SU-DHL-6 (cell line): ENCODE results near the gene ZBTB37.

Experiments
- CTCF ChIP-seq: fragments of 200-600 bp; sonication (generic); IDR thresholded peaks from one replicate; pipeline ENCODE4 v1.5.1; 2017; ENCODE audit warnings: antibody characterized with exemption, mild to moderate bottlenecking, low read length, moderate library complexity; ENCODE audit not compliant: insufficient read depth, poor library complexity, severe bottlenecking
- EZH2phosphoT487 ChIP-seq: fragments of 200-600 bp; sonication (generic), shearing (Covaris generic); conservative IDR thresholded peaks from 2 replicates; pipeline ENCODE4 v1.6.1; 2018; ENCODE audit warnings: mild to moderate bottlenecking, antibody characterized with exemption, low read length, moderate library complexity, mixed read lengths

- no peak for TF ChIP-seq CTCF
- no peak for TF ChIP-seq EZH2phosphoT487
Measured at GRCh38 chr1:173917149-173917548, 49.0 kb downstream of the ZBTB37 start, which contains the start of gene SERPINC1.
